DND-41 (cell line): Measurements from ENCODE around the gene HOTAIR.

Experiments
- ATAC-seq: fragments of 200-7000 bp; cut with Tn5 transposase; 3 replicates; pipeline ENCODE4 v1.9.1; 2021; ENCODE audit warnings: low read depth; ENCODE audit not compliant: insufficient read depth
- DNase-seq: peaks from one replicate; pipeline ENCODE4 v3.0.0-alpha.2; 2020
- H2AFZ ChIP-seq: 2 replicates; pipeline ENCODE4 v1.6.0; 2012; ENCODE audit warnings: low read depth, low read length
- H3K27ac ChIP-seq: 2 replicates; pipeline ENCODE4 v1.5.1; 2012; ENCODE audit warnings: low read length, inconsistent platforms
- H3K27me3 ChIP-seq: fragments of 200-600 bp; sonication (generic); 2 replicates; pipeline ENCODE4 v1.6.0; 2012; ENCODE audit warnings: low read length, mild to moderate bottlenecking, inconsistent platforms; ENCODE audit not compliant: insufficient read depth, poor library complexity
- H3K36me3 ChIP-seq: 2 replicates; pipeline ENCODE4 v1.5.1; 2012; ENCODE audit warnings: low read length, inconsistent platforms; ENCODE audit not compliant: insufficient read depth
- H3K4me1 ChIP-seq: 2 replicates; pipeline ENCODE4 v1.5.1; 2012; ENCODE audit warnings: mild to moderate bottlenecking, low read length; ENCODE audit not compliant: insufficient read depth
- H3K4me2 ChIP-seq: 2 replicates; pipeline ENCODE4 v1.6.0; 2012; ENCODE audit warnings: mild to moderate bottlenecking, moderate library complexity, low read length, inconsistent platforms; ENCODE audit not compliant: insufficient read depth
- H3K4me3 ChIP-seq, 2 experiments: fragments of 200-600 bp in 1 of 2; shearing (Covaris generic) in 1 of 2; 2 replicates each; pipeline ENCODE4 v1.5.1; 2012 to 2016; ENCODE audit warnings: inconsistent platforms in 2 of 2, low read length in 2 of 2, mild to moderate bottlenecking in 2 of 2, low read depth in 1 of 2, moderate library complexity in 1 of 2
- H3K79me2 ChIP-seq: 2 replicates; pipeline ENCODE4 v1.6.0; 2012; ENCODE audit warnings: low read length, inconsistent platforms; ENCODE audit not compliant: insufficient read depth
- H3K9ac ChIP-seq: 2 replicates; pipeline ENCODE4 v1.6.0; 2012; ENCODE audit warnings: low read depth, mild to moderate bottlenecking, inconsistent platforms, low read length, moderate library complexity
- H3K9me3 ChIP-seq: 2 replicates; pipeline ENCODE4 v1.5.1; 2012; ENCODE audit warnings: low read length, moderate library complexity, mild to moderate bottlenecking, inconsistent platforms; ENCODE audit not compliant: insufficient read depth, severe bottlenecking
- H4K20me1 ChIP-seq: 2 replicates; pipeline ENCODE4 v1.6.0; 2012; ENCODE audit warnings: low read length; ENCODE audit not compliant: insufficient read depth
- CTCF ChIP-seq: IDR thresholded peaks from 2 replicates; pipeline ENCODE4 v1.5.1; 2012; ENCODE audit warnings: borderline replicate concordance, low read length, moderate library complexity, mild to moderate bottlenecking; ENCODE audit not compliant: poor library complexity, severe bottlenecking; ENCODE audit errors: extremely low read depth
- EZH2 ChIP-seq: IDR thresholded peaks from 3 replicates; pipeline ENCODE4 v1.6.1; 2012; ENCODE audit warnings: borderline replicate concordance, low read depth, mild to moderate bottlenecking, moderate library complexity, low read length, inconsistent platforms; ENCODE audit not compliant: severe bottlenecking

HOTAIR gene

GRCh38 chr12:54002915-54003389 is 28.2 kb upstream of the HOTAIR start:
- DNase-seq (no peak), ATAC-seq (no peak)
- Histone ChIP-seq H2AFZ (no peak overlapping the region), H3K27me3 (peaks cover 63% of the 10 kb centered on the region), H3K4me3 (no peak overlapping the region), H3K9me3 (no peaks in the 10 kb centered on the region), H4K20me1 (no peaks in the 10 kb centered on the region), H3K36me3 (no peaks in the 10 kb centered on the region), H3K9ac (no peak overlapping the region), H3K79me2 (no peaks in the 10 kb centered on the region), H3K4me2 (no peak overlapping the region), H3K4me1 (peaks cover 8% of the 10 kb centered on the region), H3K27ac (no peak overlapping the region)
- TF ChIP-seq EZH2 (no peak), CTCF (no peak)

- no peaks in the 10 kb centered on the region for H3K36me3 ChIP-seq
- DNase-seq (no peak), ATAC-seq (no peak)
- TF ChIP-seq CTCF (no peak), EZH2 (no peak)
- H3K4me3 ChIP-seq: no peak overlapping the region
- no peak overlapping the region for H3K9ac ChIP-seq
- H3K79me2 ChIP-seq: no peaks in the 10 kb centered on the region
- no peaks in the 10 kb centered on the region for H3K9me3 ChIP-seq
- no peaks in the 10 kb centered on the region for H4K20me1 ChIP-seq
- peaks cover 8% of the 10 kb centered on the region for H3K4me1 ChIP-seq
- no peak overlapping the region for H3K4me2 ChIP-seq
- peaks cover 63% of the 10 kb centered on the region for H3K27me3 ChIP-seq
- no peak overlapping the region for H3K27ac ChIP-seq
- H2AFZ ChIP-seq: no peak overlapping the region; the same call in 1 of the 2 replicates
Observed at GRCh38 chr12:54002278-54002914, 27.6 kb upstream of the HOTAIR start.

GRCh38 chr12:54001283-54002187 is 26.8 kb upstream of the HOTAIR start:
- H3K36me3 ChIP-seq: no peaks in the 10 kb centered on the region
- H4K20me1 ChIP-seq: no peaks in the 10 kb centered on the region
- no peak for DNase-seq
- peaks cover 56% of the 10 kb centered on the region for H3K27me3 ChIP-seq
- no peak overlapping the region for H3K4me2 ChIP-seq
- no peaks in the 10 kb centered on the region for H3K79me2 ChIP-seq
- no peak overlapping the region for H3K27ac ChIP-seq
- peaks cover 10% of the 10 kb centered on the region for H3K4me1 ChIP-seq
- no peak for ATAC-seq
- no peak overlapping the region for H3K4me3 ChIP-seq
- no peak overlapping the region for H3K9ac ChIP-seq
- no peaks in the 10 kb centered on the region for H3K9me3 ChIP-seq
- H2AFZ ChIP-seq: no peak overlapping the region
- no peak for TF ChIP-seq CTCF
- TF ChIP-seq EZH2: no peak
